GM19397 (cell line): ENCODE data around the gene ZNF358.

Source experiments
- ATAC-seq: cut with Tn5 transposase; IDR thresholded peaks from one replicate; pipeline ENCODE4 v1.9.1; 2021; ENCODE audit warnings: mild to moderate bottlenecking, moderate library complexity; ENCODE audit not compliant: unreplicated experiment

Gene ZNF358

GRCh38 chr19:7515645-7516151 lies at the start of gene ZNF358:
Gene ZNF358 (plus strand): TSS chr19:7516103. CDS start chr19:7519243, 3,140 bp downstream.
- peak; percentile 57 for ATAC-seq

DNA sequence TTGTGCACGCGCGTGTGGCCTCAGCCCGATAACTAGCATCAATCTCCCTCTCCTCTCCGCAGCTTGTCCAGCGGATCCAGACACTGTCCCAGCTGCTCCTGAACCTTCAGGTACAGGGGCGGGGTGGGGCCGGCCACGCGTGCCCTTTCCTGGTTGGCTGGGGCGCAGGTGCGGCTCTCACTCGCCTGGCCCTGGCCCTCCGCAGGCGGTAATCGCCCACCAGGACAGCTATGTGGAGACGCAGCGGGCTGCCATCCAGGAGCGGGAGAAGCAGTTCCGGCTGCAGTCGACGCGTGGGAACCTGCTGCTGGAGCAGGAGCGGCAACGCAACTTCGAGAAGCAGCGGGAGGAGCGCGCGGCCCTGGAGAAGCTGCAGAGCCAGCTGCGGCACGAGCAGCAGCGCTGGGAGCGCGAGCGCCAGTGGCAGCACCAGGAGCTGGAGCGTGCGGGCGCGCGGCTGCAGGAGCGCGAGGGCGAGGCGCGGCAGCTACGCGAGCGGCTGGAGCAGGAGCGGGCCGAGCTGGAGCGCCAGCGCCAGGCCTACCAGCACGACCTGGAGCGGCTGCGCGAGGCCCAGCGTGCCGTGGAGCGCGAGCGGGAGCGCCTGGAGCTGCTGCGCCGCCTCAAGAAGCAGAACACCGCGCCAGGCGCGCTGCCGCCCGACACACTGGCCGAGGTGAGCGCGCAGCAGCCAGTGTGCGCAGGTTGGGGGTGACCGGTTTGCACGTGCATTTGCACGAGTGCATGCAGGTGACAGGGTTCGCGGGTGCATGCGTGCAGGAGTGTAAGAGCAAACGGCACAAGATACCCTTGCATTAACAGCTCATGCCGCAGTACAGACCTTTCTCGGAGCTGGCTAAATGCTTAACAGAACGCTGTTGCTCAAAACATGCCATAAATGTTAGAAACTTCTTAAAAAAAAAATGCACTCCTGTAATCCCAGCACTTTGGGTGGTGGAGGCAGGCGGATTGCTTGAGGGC lies 48.6 kb upstream of the ZNF358 start:
- no peak for ATAC-seq

DNA sequence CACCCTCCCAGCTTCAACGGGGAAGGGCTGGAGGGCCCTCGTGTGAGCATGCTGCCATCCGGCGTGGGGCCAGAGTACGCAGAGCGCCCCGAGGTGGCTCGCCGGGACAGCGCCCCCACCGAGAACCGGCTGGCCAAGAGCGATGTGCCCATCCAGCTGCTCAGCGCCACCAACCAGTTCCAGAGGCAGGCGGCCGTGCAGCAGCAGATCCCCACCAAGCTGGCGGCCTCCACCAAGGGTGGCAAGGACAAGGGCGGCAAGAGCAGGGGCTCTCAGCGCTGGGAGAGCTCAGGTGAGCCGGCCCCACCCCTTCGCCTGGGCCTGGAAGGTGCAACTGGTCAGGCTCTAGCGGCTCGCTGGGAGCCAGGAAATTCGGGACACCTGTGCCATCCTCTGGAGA lies 47.1 kb upstream of the ZNF358 start:
- ATAC-seq = no peak

- ATAC-seq = no peak
Observed at GRCh38 chr19:7469669-7470285, 46.1 kb upstream of the ZNF358 start.

GRCh38 chr19:7470540-7471305 lies 45.2 kb upstream of the ZNF358 start:
- no peak for ATAC-seq

- ATAC-seq = no peak
Observed at GRCh38 chr19:7471696-7472615, 43.9 kb upstream of the ZNF358 start.

DNA sequence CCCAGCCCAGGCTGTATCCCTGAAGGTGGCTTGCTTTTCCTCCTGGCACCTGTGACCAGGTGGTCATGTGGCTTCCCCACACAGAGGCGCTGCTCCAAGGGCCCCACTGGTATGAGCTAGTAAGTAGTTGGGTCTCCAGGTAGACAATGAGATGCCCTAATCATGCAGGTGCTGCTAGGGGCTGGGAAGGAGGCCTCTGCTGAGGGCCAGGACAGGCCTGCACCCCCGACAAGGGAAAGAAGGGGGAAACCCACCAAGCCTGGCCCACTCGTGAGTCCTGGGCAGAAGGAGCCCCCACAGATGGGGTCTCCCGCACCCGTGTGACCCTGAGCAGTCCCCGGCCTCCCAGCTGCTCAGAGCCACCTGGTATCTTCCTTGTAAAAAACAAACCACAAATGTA lies 40.2 kb upstream of the ZNF358 start:
- no peak for ATAC-seq

GRCh38 chr19:7476241-7476640 lies 39.7 kb upstream of the ZNF358 start:
- no peak for ATAC-seq

- no peak for ATAC-seq
Observed at GRCh38 chr19:7476777-7477494, 39.0 kb upstream of the ZNF358 start.

- ATAC-seq = no peak
Observed at GRCh38 chr19:7477758-7478157, 38.1 kb upstream of the ZNF358 start.

- ATAC-seq = no peak
Observed at GRCh38 chr19:7478173-7478842, 37.6 kb upstream of the ZNF358 start.

DNA sequence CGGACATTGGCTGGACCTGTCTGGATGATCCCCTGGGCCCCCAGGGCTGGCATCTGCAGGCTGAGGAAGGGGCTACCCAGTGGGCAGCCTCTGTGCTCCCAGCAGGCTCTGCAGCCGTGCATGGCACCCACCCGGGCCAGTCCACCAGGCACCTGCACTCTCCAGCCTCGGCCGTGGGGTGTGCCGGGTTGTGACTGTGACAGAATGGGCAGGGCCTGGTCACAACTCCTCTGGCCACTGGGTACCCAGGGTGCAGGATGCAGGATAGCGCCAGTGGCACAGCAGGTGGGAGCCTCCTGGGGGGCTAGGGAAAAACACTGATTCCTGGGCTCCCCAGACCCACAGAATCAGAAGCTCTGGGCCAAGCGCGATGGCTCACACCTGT lies 37.1 kb upstream of the ZNF358 start:
- no peak for ATAC-seq

GRCh38 chr19:7480222-7480969 lies 35.5 kb upstream of the ZNF358 start:
- no peak for ATAC-seq

DNA sequence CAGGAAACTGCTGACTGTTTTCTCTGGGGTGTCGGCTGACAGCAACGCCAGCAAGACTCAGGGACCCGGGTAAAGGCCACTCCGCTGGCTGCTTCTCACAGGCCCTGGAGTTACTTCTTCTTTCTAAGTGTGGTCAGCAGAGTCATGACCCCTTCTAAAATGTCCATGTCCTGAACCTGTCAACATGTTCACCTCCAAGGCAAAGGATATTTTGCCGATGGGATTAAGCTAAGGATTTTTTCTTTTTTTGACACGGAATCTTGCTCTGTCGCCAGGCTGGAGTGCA lies 35.0 kb upstream of the ZNF358 start:
- ATAC-seq = no peak

DNA sequence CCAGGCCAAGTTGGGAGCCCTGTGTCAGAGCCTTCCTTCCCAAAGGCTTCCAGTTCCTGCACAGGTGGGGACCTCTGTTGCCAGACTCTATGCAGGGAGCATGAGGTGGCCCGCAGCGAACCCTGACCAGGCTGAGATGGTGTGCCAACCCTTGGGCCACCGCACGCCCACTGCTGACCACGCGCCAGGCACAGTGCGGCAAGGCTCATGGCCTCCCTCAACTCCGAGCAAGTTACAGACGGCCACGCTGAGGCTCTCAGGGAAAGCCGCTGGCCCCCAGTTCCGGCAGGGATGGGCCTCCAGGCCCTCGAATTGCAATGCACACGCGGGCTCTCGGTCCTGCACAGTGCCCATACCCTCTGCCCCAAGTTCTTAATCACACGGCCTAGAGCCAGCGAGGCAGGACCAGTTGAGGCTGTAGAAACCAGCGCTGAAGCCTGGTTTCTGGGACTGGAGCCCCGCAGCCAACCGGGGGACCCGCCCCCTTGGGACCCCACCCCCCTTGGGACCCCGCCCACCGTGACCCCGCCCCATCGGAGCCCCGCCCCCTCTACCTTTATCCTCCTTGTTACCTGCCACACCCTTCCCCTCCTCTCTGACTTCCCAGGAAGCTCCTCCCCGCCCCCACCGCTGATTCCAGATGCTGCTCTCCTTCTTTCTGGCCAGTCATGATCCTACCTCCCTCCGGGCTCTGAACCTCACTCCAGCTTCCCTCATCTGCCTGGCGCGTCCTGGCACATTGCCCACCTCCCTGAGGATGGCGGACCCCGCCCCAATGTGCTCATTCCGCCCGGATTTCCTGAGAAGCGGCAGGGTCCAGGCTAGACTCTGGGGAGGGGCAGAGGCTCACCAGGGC lies 33.1 kb upstream of the ZNF358 start:
- ATAC-seq = no peak

- no peak for ATAC-seq
Observed at GRCh38 chr19:7483720-7484201, 32.1 kb upstream of the ZNF358 start.

- ATAC-seq = no peak
Observed at GRCh38 chr19:7486923-7487322, 29.0 kb upstream of the ZNF358 start.
